ENCODE data around the gene TMPO.

The TMPO gene

DNA sequence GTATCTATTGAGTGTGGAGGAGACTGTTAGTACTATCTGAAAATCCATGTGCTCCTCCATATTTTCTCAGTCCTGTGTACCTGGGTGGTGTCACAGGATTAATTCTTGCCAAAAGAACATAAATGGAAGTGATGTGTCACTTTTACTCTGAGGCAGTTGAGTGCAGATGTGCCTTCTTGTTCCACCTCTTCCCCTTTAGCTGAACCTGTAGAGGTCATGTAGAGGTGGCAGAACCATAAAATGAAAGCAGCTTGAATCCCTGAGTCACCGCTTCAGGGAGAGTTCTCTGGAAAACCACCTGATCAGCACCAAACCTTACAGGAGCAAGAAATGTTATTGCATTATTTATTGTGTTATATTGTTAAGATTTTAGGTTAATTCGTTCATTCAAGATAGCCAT is 63.4 kb downstream of the TMPO start:
- DNase-seq (ENCODE audit: low read depth) = no peak
- no peak overlapping the region for H3K4me3 ChIP-seq (ENCODE audit: control insufficient read depth, low read depth, low read length)
- TF ChIP-seq CTCF (conservative IDR thresholded peaks at IDR 0.05; ENCODE audit: control insufficient read depth, insufficient read depth, low read depth, low read length) = no peak

DNA sequence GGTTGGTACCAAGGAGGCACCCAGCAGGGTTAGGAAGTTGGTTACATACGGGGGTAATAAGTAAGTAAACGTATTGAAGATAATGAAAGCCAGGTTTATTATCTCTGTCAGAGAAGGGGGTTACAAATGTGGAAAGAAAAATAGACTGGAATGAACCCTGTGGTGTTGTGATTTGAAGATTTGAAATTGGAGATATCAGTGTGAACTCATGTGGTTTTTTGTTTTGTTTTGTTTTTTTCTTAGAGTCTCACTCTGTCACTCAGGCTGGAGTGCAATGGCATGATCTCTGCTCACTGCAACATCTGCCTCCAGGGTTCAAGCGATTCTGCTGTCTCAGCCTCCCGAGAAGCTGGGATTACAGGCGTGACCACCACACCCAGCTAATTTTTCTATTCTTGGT is 64.0 kb downstream of the TMPO start:
- DNase-seq (ENCODE audit: low read depth) = no peak
- no peak overlapping the region for H3K4me3 ChIP-seq (ENCODE audit: control insufficient read depth, low read depth, low read length)
- TF ChIP-seq CTCF (conservative IDR thresholded peaks at IDR 0.05; ENCODE audit: control insufficient read depth, insufficient read depth, low read depth, low read length) = no peak

GRCh38 chr12:98579835-98580234 is 64.4 kb downstream of the TMPO start:
- no peak for TF ChIP-seq CTCF (conservative IDR thresholded peaks at IDR 0.05; ENCODE audit: control insufficient read depth, insufficient read depth, low read depth, low read length)
- no peak for DNase-seq (ENCODE audit: low read depth)
- H3K4me3 ChIP-seq (ENCODE audit: control insufficient read depth, low read depth, low read length) = no peak overlapping the region

DNA sequence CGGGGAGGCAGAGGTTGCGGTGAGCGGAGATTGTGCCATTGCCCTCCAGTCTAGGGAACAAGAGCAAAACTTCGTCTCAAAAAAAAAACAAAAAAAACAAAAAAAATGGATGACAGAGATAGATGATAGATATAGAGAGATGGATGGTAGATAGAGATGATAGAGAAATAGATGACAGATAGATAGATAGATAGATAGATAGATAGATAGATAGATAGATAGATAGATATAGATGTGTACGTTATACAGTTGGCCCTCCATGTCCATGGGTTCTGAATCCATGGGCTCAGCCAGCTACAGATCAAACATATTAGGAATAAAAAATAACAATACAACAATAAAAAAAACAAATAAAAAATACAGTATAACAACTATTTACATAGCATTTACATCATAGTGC is 65.3 kb downstream of the TMPO start:
- TF ChIP-seq CTCF (conservative IDR thresholded peaks at IDR 0.05; ENCODE audit: control insufficient read depth, insufficient read depth, low read depth, low read length) = no peak

GRCh38 chr12:98581101-98581500 is 65.7 kb downstream of the TMPO start:
- TF ChIP-seq CTCF (conservative IDR thresholded peaks at IDR 0.05; ENCODE audit: control insufficient read depth, insufficient read depth, low read depth, low read length) = no peak
- no peak for DNase-seq (ENCODE audit: low read depth)
- no peak overlapping the region for H3K4me3 ChIP-seq (ENCODE audit: control insufficient read depth, low read depth, low read length)

More for the DNA sequence above, 65.3 kb downstream of the TMPO start:
- DNase-seq (ENCODE audit: low read depth) = no peak
- no peak overlapping the region for H3K4me3 ChIP-seq (ENCODE audit: control insufficient read depth, low read depth, low read length)

GRCh38 chr12:98582093-98582492 is 66.7 kb downstream of the TMPO start:
- H3K4me3 ChIP-seq (ENCODE audit: control insufficient read depth, low read depth, low read length) = no peak overlapping the region
- peak; percentile 66 for DNase-seq (ENCODE audit: low read depth)
- no peak for TF ChIP-seq CTCF (conservative IDR thresholded peaks at IDR 0.05; ENCODE audit: control insufficient read depth, insufficient read depth, low read depth, low read length)

DNA sequence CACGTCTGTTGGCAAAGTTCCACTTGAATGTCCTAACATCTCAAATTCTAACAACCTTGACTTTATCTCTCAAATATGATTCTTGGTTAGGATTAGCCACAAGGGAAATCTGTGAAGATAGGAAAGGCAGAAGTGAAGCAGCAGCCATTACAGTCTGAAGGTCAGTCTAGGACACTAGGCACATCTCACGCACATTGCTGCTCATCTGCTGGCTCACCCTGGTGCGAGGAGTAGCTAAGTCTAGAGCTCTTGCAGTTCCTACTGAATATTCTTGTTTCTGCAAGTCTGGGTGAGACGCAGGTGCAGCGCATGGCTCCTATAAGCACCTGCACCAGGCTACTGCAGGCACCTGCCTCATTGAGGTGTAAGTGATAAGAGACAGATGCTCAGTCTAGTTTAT is 71.7 kb downstream of the TMPO start:
- H3K4me3 ChIP-seq (ENCODE audit: control insufficient read depth, low read depth, low read length) = no peak overlapping the region
- no peak for TF ChIP-seq CTCF (conservative IDR thresholded peaks at IDR 0.05; ENCODE audit: control insufficient read depth, insufficient read depth, low read depth, low read length)
- DNase-seq (ENCODE audit: low read depth) = no peak
